ENCODE data around the gene VANGL2. TPM values are rescaled to one million over a fixed set of nuclear protein-coding genes. Genes with fewer than 3 reads are reported as not detected.
A peak's percentile ranks its signal among the peaks of the same experiment; 100 is the strongest.

Gene VANGL2
- total and polyA plus RNA-seq, 2 of the 8 experiments (the other 6 are each of a cell fraction or from before 2014, with no cell fraction given), result 62.5 to 118 TPM

DNA sequence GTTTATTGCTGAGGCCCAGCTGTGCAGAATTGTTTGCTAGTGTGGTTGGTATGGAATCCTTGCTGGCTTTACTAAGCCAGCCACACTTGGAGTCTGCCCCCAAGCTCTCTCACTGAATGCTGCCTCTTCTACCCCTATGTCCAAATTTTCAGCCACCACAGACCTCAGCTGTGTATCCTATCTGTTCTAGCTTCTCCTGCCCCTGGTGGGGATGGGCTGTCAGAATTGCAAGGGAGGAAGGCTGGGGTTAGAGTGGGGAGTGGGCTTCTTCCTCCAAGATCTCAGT, 29.1 kb upstream of the VANGL2 start:
- DNase-seq (ENCODE audit: low read depth in 1 of 2, low spot score in 2 of 2), result no peak
- TF ChIP-seq SP4 (IDR thresholded peaks at IDR 0.05; ENCODE audit: low read length), result no peak
- no peak for TF ChIP-seq KDM4A (IDR thresholded peaks at IDR 0.05; ENCODE audit: low read depth, low read length, severe bottlenecking)
- no peak for TF ChIP-seq SRF (IDR thresholded peaks at IDR 0.05; ENCODE audit: low read depth, low read length)
- no peak for TF ChIP-seq CTBP2 (IDR thresholded peaks at IDR 0.05; ENCODE audit: borderline replicate concordance, insufficient read depth, insufficient read length, low read length)

More for the DNA sequence above, 29.1 kb upstream of the VANGL2 start:
- H3K9ac ChIP-seq (replicated peaks in 1 of 4; ENCODE audit: extremely low read depth in 1 of 4, low read depth in 3 of 4, low read length in 3 of 4), result no peak overlapping the region
- no peak overlapping the region for H2BK120ac ChIP-seq (replicated peaks; ENCODE audit: low read depth, low read length)
- no peak overlapping the region for H2BK12ac ChIP-seq (ENCODE audit: low read depth, low read length)
- H3K27ac ChIP-seq (ENCODE audit: low read depth, low read length), result no peak overlapping the region
- H3K36me3 ChIP-seq (ENCODE audit: control insufficient read depth in 2 of 4, insufficient read depth in 4 of 4, low read length in 3 of 4), result no peaks in the 10 kb centered on the region
- peak overlapping the region; percentile 15; the same call in 1 of the 2 replicates for H4K8ac ChIP-seq (ENCODE audit: extremely low read depth, insufficient read depth, low read length)
- H3K9me3 ChIP-seq (ENCODE audit: insufficient read depth in 2 of 2, low read depth in 1 of 2, low read length in 1 of 2), result no peaks in the 10 kb centered on the region
- no peak overlapping the region for H2AK5ac ChIP-seq (ENCODE audit: low read depth, low read length)
- no peak overlapping the region for H3K18ac ChIP-seq (ENCODE audit: extremely low read depth, low read length)
- H3K14ac ChIP-seq (ENCODE audit: insufficient read length), result no peak overlapping the region
- no peak overlapping the region for H3K56ac ChIP-seq (replicated peaks; ENCODE audit: insufficient read length, low read depth, low read length)
- no peak overlapping the region for H4K91ac ChIP-seq (replicated peaks; ENCODE audit: insufficient read length, low read length)
- H4K20me1 ChIP-seq (replicated peaks in 1 of 2; ENCODE audit: control insufficient read depth in 1 of 2, insufficient read depth in 2 of 2, low read length in 2 of 2), result no peaks in the 10 kb centered on the region
- H3K23ac ChIP-seq (ENCODE audit: insufficient read length), result no peak overlapping the region
- H4K5ac ChIP-seq (ENCODE audit: insufficient read length, low read depth, low read length), result no peak overlapping the region
- H2BK15ac ChIP-seq (ENCODE audit: low read length), result no peak overlapping the region
- no peak overlapping the region for H2BK5ac ChIP-seq (ENCODE audit: low read depth, low read length)
- no peak overlapping the region for H2AFZ ChIP-seq (ENCODE audit: low read length)
- ChIA-PET CTCF (ENCODE audit: partially characterized antibody) (interaction anchor here (2.5 to 15.1 kb wide), 3 partner anchors 15 to 80 kb away, joined by 13 to 683 read pairs (median 13); partner anchors contain the start of genes NCSTN and NHLH1), POLR2A (ENCODE audit: partially characterized antibody) (interaction anchor here (1.1 to 11.6 kb wide), 4 partner anchors 13 to 126 kb away, joined by 3 to 244 read pairs (median 4); partner anchors contain the start of genes NHLH1 and VANGL2)
- H3K4ac ChIP-seq (replicated peaks; ENCODE audit: insufficient read length, low read depth, low read length), result no peak overlapping the region
- no peak overlapping the region for H3K4me2 ChIP-seq (ENCODE audit: insufficient read depth in 1 of 2, low read depth in 2 of 2, low read length in 2 of 2)
- H3K27me3 ChIP-seq (replicated peaks in 1 of 4; ENCODE audit: control insufficient read depth in 3 of 4, extremely low read depth in 1 of 4, insufficient read depth in 3 of 4, low read length in 3 of 4), result no peaks in the 10 kb centered on the region
- no peak overlapping the region for H2BK20ac ChIP-seq (ENCODE audit: low read length)
- peaks cover 8 to 21% (median 17%) of the 10 kb centered on the region in 4 experiments for H3K4me1 ChIP-seq (replicated peaks in 1 of 4; ENCODE audit: control insufficient read depth in 3 of 4, insufficient read depth in 4 of 4, low read length in 3 of 4)
- no peaks in the 10 kb centered on the region for H3K79me1 ChIP-seq (ENCODE audit: low read depth, low read length)
- no peak overlapping the region for H3K4me3 ChIP-seq (ENCODE audit: extremely low read depth in 1 of 4, insufficient read depth in 2 of 4, low read depth in 3 of 4, low read length in 4 of 4)
- H3K23me2 ChIP-seq (ENCODE audit: low read depth, low read length), result 0 out of 2 replicates have a peak, but pooled peaks cover 2% of the 10 kb centered on the region
- no peak for FAIRE-seq
- H3K79me2 ChIP-seq (ENCODE audit: control insufficient read depth in 1 of 2, insufficient read depth in 2 of 2, low read length in 2 of 2), result no peaks in the 10 kb centered on the region
